ENCODE measurements around the gene TM4SF5.

Gene TM4SF5

GRCh38 chr17:4771519-4772234 lies at the start of gene TM4SF5:
Gene TM4SF5, plus strand, starts transcription at chr17:4771886. Its CDS starts 37 bp downstream, at chr17:4771923.
- no peak for DNase-seq (ENCODE audit: extremely low read depth, low read depth)
- no peak for TF ChIP-seq CTCF (IDR thresholded peaks at IDR 0.05; ENCODE audit: low read depth, low read length)

GRCh38 chr17:4722678-4723240 lies 48.9 kb upstream of the TM4SF5 start:
- no peak for DNase-seq (ENCODE audit: extremely low read depth, low read depth)
- no peak for TF ChIP-seq CTCF (IDR thresholded peaks at IDR 0.05; ENCODE audit: low read depth, low read length)

- no peak for TF ChIP-seq CTCF (IDR thresholded peaks at IDR 0.05; ENCODE audit: low read depth, low read length)
- DNase-seq (ENCODE audit: extremely low read depth, low read depth), result no peak
Observed at GRCh38 chr17:4724650-4725049, 47.0 kb upstream of the TM4SF5 start.

GRCh38 chr17:4725646-4726310 lies 45.9 kb upstream of the TM4SF5 start:
- no peak for DNase-seq (ENCODE audit: extremely low read depth, low read depth)
- no peak for TF ChIP-seq CTCF (IDR thresholded peaks at IDR 0.05; ENCODE audit: low read depth, low read length)

GRCh38 chr17:4728124-4728523 lies 43.6 kb upstream of the TM4SF5 start:
- no peak for TF ChIP-seq CTCF (IDR thresholded peaks at IDR 0.05; ENCODE audit: low read depth, low read length)
- no peak for DNase-seq (ENCODE audit: extremely low read depth, low read depth)

GRCh38 chr17:4733073-4733531 lies 38.6 kb upstream of the TM4SF5 start:
- DNase-seq (ENCODE audit: extremely low read depth, low read depth), result no peak

More at GRCh38 chr17:4733073-4733531, 38.6 kb upstream of the TM4SF5 start:
- no peak for TF ChIP-seq CTCF (IDR thresholded peaks at IDR 0.05; ENCODE audit: low read depth, low read length)
